Sigmoid colon (tissue), 7 donors: ENCODE measurements around the gene GTF2H3. TPM values are rescaled to one million over a fixed set of nuclear protein-coding genes. Genes with fewer than 3 reads are reported as not detected.

ENCODE experiments used
- DNase-seq: peaks from one replicate; pipeline ENCODE4 v3.0.0-alpha.2; 2019
- H3K27ac ChIP-seq, 4 donors: fragments of 200-600 bp; sonication (generic); one replicate each; pipeline ENCODE4 v1.5.1; 2016 to 2019; ENCODE audit warnings: mild to moderate bottlenecking in 1 of 4
- H3K27me3 ChIP-seq, 3 donors: fragments of 200-600 bp; sonication (generic); one replicate each; pipeline ENCODE4 v1.5.1; 2019; ENCODE audit warnings: mild to moderate bottlenecking in 1 of 3
- H3K36me3 ChIP-seq, 4 donors: fragments of 200-600 bp; sonication (generic); one replicate each; pipeline ENCODE4 v1.5.1; 2016 to 2019
- H3K4me1 ChIP-seq, 4 donors: fragments of 200-600 bp; sonication (generic); one replicate each; pipeline ENCODE4 v1.5.1; 2017 to 2019
- H3K4me3 ChIP-seq, 4 donors: fragments of 200-600 bp; sonication (generic); one replicate each; pipeline ENCODE4 v1.5.1; 2017 to 2019; ENCODE audit warnings: mild to moderate bottlenecking in 2 of 4, moderate library complexity in 1 of 4
- H3K9me3 ChIP-seq, 4 donors: fragments of 200-600 bp in 3 of 4; sonication (generic) in 3 of 4; one replicate each; pipeline versions ENCODE4 v1.5.1 to v1.6.1; 2013 to 2019
- EP300 ChIP-seq, 4 donors: sonication (generic); formaldehyde crosslinking; IDR thresholded peaks; one replicate each; pipeline ENCODE4 v1.6.1; 2017; ENCODE audit warnings: antibody characterized with exemption in 4 of 4
- POLR2A ChIP-seq, 2 donors: fragments of 450-650 bp; IDR thresholded peaks; one replicate each; pipeline ENCODE4 v1.6.1; 2016; ENCODE audit warnings: antibody characterized with exemption in 2 of 2, mild to moderate bottlenecking in 2 of 2, moderate library complexity in 2 of 2
- POLR2AphosphoS5 ChIP-seq, 4 donors: sonication (generic); formaldehyde crosslinking; IDR thresholded peaks; one replicate each; pipeline ENCODE4 v1.6.1; 2017; ENCODE audit warnings: antibody characterized with exemption in 4 of 4
- WGBS, 2 donors: extraction: QIAGEN DNeasy Blood & Tissue Kit; methylation state at CpG; one replicate each; pipeline ENCODE4 v1.1.7; 2013; 5-methylcytosine and 5-hydroxymethylcytosine counted together
- intact Hi-C: fragments of 100-400 bp; cut with DNase I; formaldehyde crosslinking; loops from one replicate; pipeline ENCODE4 v1.15.1; 2023
- polyA plus RNA-seq, 3 donors: library from polyadenylated mRNA; stranded (reverse); fragments of 200-250 nt; gene quantifications; one replicate each; pipeline ENCODE4 v1.2.3, GENCODE V29; 2013
- small RNA-seq, 3 donors: library from RNA; depleted of rRNA; stranded (forward); fragments of <200 nt; gene quantifications; one replicate each; pipeline ENCODE3, GENCODE V24; 2016
- total RNA-seq, 4 donors: library from RNA; depleted of rRNA; stranded (reverse); fragments of >200 nt; gene quantifications; one replicate each; pipeline ENCODE4 v1.1.0, GENCODE V29; 2016
- TF ChIP-seq, protein P1 (sequence below), 4 experiments: fragments of 450-650 bp in 3 of 4; fragments of 200-600 bp in 1 of 4; IDR thresholded peaks; one replicate each; pipeline ENCODE4 v1.5.1; 2016 to 2019; ENCODE audit warnings: antibody characterized with exemption in 4 of 4, mild to moderate bottlenecking in 3 of 4, moderate library complexity in 2 of 4
- donor health status: healthy with polysubstance abuse.
- donor health status: Bipolar disorder and iron deficiency.
- donor health status: healthy.

Gene GTF2H3
- total and polyA plus RNA-seq, 7 donors: 9.2 to 20.8 (median 16.4) TPM

GRCh38 chr12:123696646-123697045, 63.0 kb downstream of the GTF2H3 start:
- WGBS, 2 donors: 22 to 62% methylated on average over 4 of the region's 4 CpGs
- Histone ChIP-seq H3K27ac (no peak overlapping the region), H3K36me3 (peaks cover 8 to 91% (median 17%) of the 10 kb centered on the region in 4 donors), H3K9me3 (no peaks in the 10 kb centered on the region), H3K4me3 (no peak overlapping the region), H3K4me1 (no peaks in the 10 kb centered on the region), H3K27me3 (no peaks in the 10 kb centered on the region)
- intact Hi-C loops: no loop called here
- no peak for DNase-seq
- TF ChIP-seq POLR2AphosphoS5 (IDR thresholded peaks at IDR 0.05) (no peak), POLR2A (IDR thresholded peaks at IDR 0.05) (no peak), EP300 (IDR thresholded peaks at IDR 0.05) (no peak)
- TF ChIP-seq, protein P1, sequence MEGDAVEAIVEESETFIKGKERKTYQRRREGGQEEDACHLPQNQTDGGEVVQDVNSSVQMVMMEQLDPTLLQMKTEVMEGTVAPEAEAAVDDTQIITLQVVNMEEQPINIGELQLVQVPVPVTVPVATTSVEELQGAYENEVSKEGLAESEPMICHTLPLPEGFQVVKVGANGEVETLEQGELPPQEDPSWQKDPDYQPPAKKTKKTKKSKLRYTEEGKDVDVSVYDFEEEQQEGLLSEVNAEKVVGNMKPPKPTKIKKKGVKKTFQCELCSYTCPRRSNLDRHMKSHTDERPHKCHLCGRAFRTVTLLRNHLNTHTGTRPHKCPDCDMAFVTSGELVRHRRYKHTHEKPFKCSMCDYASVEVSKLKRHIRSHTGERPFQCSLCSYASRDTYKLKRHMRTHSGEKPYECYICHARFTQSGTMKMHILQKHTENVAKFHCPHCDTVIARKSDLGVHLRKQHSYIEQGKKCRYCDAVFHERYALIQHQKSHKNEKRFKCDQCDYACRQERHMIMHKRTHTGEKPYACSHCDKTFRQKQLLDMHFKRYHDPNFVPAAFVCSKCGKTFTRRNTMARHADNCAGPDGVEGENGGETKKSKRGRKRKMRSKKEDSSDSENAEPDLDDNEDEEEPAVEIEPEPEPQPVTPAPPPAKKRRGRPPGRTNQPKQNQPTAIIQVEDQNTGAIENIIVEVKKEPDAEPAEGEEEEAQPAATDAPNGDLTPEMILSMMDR (IDR thresholded peaks at IDR 0.05): no peak

- 75 to 86% methylated on average over 3 of the region's 3 CpGs for WGBS, 2 donors
- TF ChIP-seq POLR2AphosphoS5 (IDR thresholded peaks at IDR 0.05): no peak
- TF ChIP-seq, protein P1 (IDR thresholded peaks at IDR 0.05): no peak
- no peak for TF ChIP-seq POLR2A (IDR thresholded peaks at IDR 0.05)
- no peak for TF ChIP-seq EP300 (IDR thresholded peaks at IDR 0.05)
Measured at GRCh38 chr12:123705935-123706334, 72.3 kb downstream of the GTF2H3 start.

GRCh38 chr12:123707466-123707865, 73.8 kb downstream of the GTF2H3 start:
- Histone ChIP-seq H3K4me3 (no peak overlapping the region), H3K9me3 (no peaks in the 10 kb centered on the region), H3K4me1 (peaks cover 0 to 8% (median 6%) of the 10 kb centered on the region in 4 donors), H3K27ac (no peak overlapping the region), H3K27me3 (no peaks in the 10 kb centered on the region), H3K36me3 (peaks cover 0 to 42% (median 1%) of the 10 kb centered on the region in 4 donors)
- 96 to 97% methylated on average over 4 of the region's 4 CpGs for WGBS, 2 donors
- no peak for TF ChIP-seq POLR2AphosphoS5 (IDR thresholded peaks at IDR 0.05)
- TF ChIP-seq, protein P1 (IDR thresholded peaks at IDR 0.05): no peak
- TF ChIP-seq POLR2A (IDR thresholded peaks at IDR 0.05): no peak
- no peak for TF ChIP-seq EP300 (IDR thresholded peaks at IDR 0.05)
- DNase-seq: no peak
- intact Hi-C loops: no loop called here

More at GRCh38 chr12:123705935-123706334, 72.3 kb downstream of the GTF2H3 start:
- Histone ChIP-seq H3K4me3 (no peak overlapping the region), H3K27ac (no peak overlapping the region), H3K27me3 (no peaks in the 10 kb centered on the region), H3K9me3 (no peaks in the 10 kb centered on the region), H3K36me3 (peaks cover 0 to 55% (median 2%) of the 10 kb centered on the region in 4 donors), H3K4me1 (peaks cover 0 to under 1% (median 0%) of the 10 kb centered on the region in 4 donors)
- no peak for DNase-seq
- intact Hi-C loops: no loop called here

Small RNAs within 50 kb of the gene (small RNA-seq; reads per million reads assigned to genes)
- gene SNORA9B: 0 reads per million in 3 donors

Other genes with a start within 250 kb of the GTF2H3 start
- gene KMT5A, start 249.7 kb upstream of the GTF2H3 start, total RNA-seq: 10 to 100 TPM; 20.3 to 46.0 (median 24.0) TPM
- gene KMT5A, start 249.7 kb upstream of the GTF2H3 start, polyA plus RNA-seq: 10 to 100 TPM; 23.4 to 30.3 (median 30.0) TPM
- 1 to 10 TPM; 4.3 to 6.4 (median 5.5) TPM for gene RILPL2, start 197.1 kb upstream of the GTF2H3 start, total RNA-seq
- gene RILPL2, start 197.1 kb upstream of the GTF2H3 start, polyA plus RNA-seq: 1 to 10 TPM; 1.6 to 6.5 (median 6.0) TPM
- 10 to 100 TPM; 11.0 to 21.6 (median 15.2) TPM for gene SNRNP35, start 175.7 kb upstream of the GTF2H3 start, total RNA-seq
- gene SNRNP35, start 175.7 kb upstream of the GTF2H3 start, polyA plus RNA-seq: 10 to 100 TPM; 19.8 to 32.3 (median 26.4) TPM
- gene RILPL1, start 100.1 kb upstream of the GTF2H3 start, total RNA-seq: 10 to 100 TPM; 12.1 to 30.5 (median 18.3) TPM
- gene RILPL1, start 100.1 kb upstream of the GTF2H3 start, polyA plus RNA-seq: 1 to 10 TPM; 1.4 to 4.2 (median 3.0) TPM
- gene TMED2, start 49.3 kb upstream of the GTF2H3 start, total RNA-seq: 100 to 1,000 TPM; 128 to 161 (median 144) TPM
- gene TMED2, start 49.3 kb upstream of the GTF2H3 start, polyA plus RNA-seq: 100 to 1,000 TPM in 1 of 3 donors, 10 to 100 TPM in 2; 57.1 to 128 (median 58.7) TPM
- gene DDX55, start 31.7 kb upstream of the GTF2H3 start, total RNA-seq: 10 to 100 TPM; 13.6 to 33.0 (median 18.2) TPM
- gene DDX55, start 31.7 kb upstream of the GTF2H3 start, polyA plus RNA-seq: 10 to 100 TPM in 1 of 3 donors, 1 to 10 TPM in 2; 5.4 to 13.4 (median 6.7) TPM
- gene EIF2B1, start 143 bp upstream of the GTF2H3 start, total RNA-seq: 100 to 1,000 TPM; 102 to 155 (median 109) TPM
- gene EIF2B1, start 143 bp upstream of the GTF2H3 start, polyA plus RNA-seq: 10 to 100 TPM; 23.1 to 33.2 (median 25.2) TPM
- 10 to 100 TPM in 1 of 4 donors, 1 to 10 TPM in 3; 4.6 to 11.6 (median 8.1) TPM for gene TCTN2, start 37.3 kb downstream of the GTF2H3 start, total RNA-seq
- gene TCTN2, start 37.3 kb downstream of the GTF2H3 start, polyA plus RNA-seq: 1 to 10 TPM in 2 of 3 donors, under 1 TPM in 1; 0.23 to 3.8 (median 1.2) TPM
- gene ATP6V0A2, start 78.5 kb downstream of the GTF2H3 start, total RNA-seq: 10 to 100 TPM; 13.6 to 21.0 (median 15.4) TPM
- gene ATP6V0A2, start 78.5 kb downstream of the GTF2H3 start, polyA plus RNA-seq: 1 to 10 TPM; 1.8 to 9.2 (median 3.0) TPM
- under 1 TPM in 2 of 4 donors, not detected in 2; under 0.01 to 0.16 TPM for gene DNAH10, start 128.5 kb downstream of the GTF2H3 start, total RNA-seq
- gene DNAH10, start 128.5 kb downstream of the GTF2H3 start, polyA plus RNA-seq: under 1 TPM in 1 of 3 donors, not detected in 2; 0.29 TPM